Gastrocnemius medialis (tissue), 4 donors: ENCODE results near the gene BTNL8.

Experiments used
- POLR2A ChIP-seq, 2 donors: fragments of 450-650 bp; IDR thresholded peaks; one replicate each; pipeline ENCODE4 v1.6.1; 2017; ENCODE audit warnings: antibody characterized with exemption in 2 of 2, mild to moderate bottlenecking in 2 of 2, moderate library complexity in 2 of 2
- TF ChIP-seq, protein P1 (sequence below), 5 experiments: fragments of 450-650 bp in 3 of 5; fragments of 200-600 bp in 2 of 5; sonication (generic) in 2 of 5; IDR thresholded peaks in 4 of 5; conservative IDR thresholded peaks in 1 of 5; 1 replicate in 4 of 5; 2 replicates in 1 of 5; pipeline ENCODE4 v1.5.1; 2016 to 2019; ENCODE audit warnings: antibody characterized with exemption in 5 of 5, mild to moderate bottlenecking in 3 of 5, moderate library complexity in 3 of 5

DNA sequence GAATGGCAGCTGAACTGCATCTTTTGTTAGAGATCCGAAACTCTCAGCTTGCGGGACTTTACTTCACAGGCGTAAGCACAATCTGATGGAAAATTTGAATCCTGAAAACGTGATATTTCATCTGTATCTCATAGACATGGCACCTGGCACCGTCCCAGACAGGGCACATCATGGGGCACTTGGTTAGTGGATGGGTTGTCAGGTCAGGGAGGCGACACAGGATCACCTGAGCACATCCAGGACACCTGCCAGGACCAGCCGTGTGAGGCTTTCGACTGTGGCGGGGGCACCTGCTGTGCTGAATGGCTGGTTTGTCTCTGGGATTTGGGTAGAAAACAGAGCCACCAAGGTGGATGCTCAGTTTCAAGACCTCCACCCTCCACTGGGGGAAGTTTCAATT is 26.5 kb upstream of the BTNL8 start:
- TF ChIP-seq, protein P1, sequence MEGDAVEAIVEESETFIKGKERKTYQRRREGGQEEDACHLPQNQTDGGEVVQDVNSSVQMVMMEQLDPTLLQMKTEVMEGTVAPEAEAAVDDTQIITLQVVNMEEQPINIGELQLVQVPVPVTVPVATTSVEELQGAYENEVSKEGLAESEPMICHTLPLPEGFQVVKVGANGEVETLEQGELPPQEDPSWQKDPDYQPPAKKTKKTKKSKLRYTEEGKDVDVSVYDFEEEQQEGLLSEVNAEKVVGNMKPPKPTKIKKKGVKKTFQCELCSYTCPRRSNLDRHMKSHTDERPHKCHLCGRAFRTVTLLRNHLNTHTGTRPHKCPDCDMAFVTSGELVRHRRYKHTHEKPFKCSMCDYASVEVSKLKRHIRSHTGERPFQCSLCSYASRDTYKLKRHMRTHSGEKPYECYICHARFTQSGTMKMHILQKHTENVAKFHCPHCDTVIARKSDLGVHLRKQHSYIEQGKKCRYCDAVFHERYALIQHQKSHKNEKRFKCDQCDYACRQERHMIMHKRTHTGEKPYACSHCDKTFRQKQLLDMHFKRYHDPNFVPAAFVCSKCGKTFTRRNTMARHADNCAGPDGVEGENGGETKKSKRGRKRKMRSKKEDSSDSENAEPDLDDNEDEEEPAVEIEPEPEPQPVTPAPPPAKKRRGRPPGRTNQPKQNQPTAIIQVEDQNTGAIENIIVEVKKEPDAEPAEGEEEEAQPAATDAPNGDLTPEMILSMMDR (IDR thresholded peaks at IDR 0.05 in 4 of 5, conservative IDR thresholded peaks at IDR 0.05 in 1 of 5): no peak
- TF ChIP-seq POLR2A (IDR thresholded peaks at IDR 0.05): no peak
